K562 (cell line): Measurements from ENCODE around the gene RREB1. TPM values are rescaled to one million over a fixed set of nuclear protein-coding genes. Genes with fewer than 3 reads are reported as not detected.
A peak's percentile ranks its signal among the peaks of the same experiment; 100 is the strongest.

Experiments
- BRD4 ChIP-seq: fragments of 200-600 bp; sonication (generic); IDR thresholded peaks from 2 replicates; pipeline ENCODE4 v1.6.1; 2017; ENCODE audit warnings: inconsistent platforms
- ELF4 ChIP-seq: fragments of 450-650 bp; formaldehyde crosslinking; IDR thresholded peaks from 2 replicates; pipeline ENCODE4 v1.4.0; 2022; ENCODE audit warnings: missing genetic modification characterization
- FOXK2 ChIP-seq, 2 experiments: fragments of 450-650 bp; IDR thresholded peaks in 1 of 2; conservative IDR thresholded peaks in 1 of 2; 2 replicates each; pipeline ENCODE4 v1.6.1; 2016; ENCODE audit warnings: low read depth in 2 of 2, mild to moderate bottlenecking in 1 of 2
- NFE2 ChIP-seq: IDR thresholded peaks from 2 replicates; pipeline ENCODE4 v1.6.1; 2014; ENCODE audit warnings: antibody characterized with exemption, low read depth
- RBM39 ChIP-seq: fragments of 200-400 bp; formaldehyde crosslinking; optimal IDR thresholded peaks from 2 replicates; pipeline ENCODE3; 2018; ENCODE audit warnings: low read depth, low read length
- RNF2 ChIP-seq: sonication (generic); IDR thresholded peaks from 2 replicates; pipeline ENCODE4 v1.6.1; 2016
- SAFB ChIP-seq: fragments of 200-400 bp; formaldehyde crosslinking; IDR thresholded peaks from 2 replicates; pipeline ENCODE4 v1.6.1; 2017; ENCODE audit warnings: low read depth, low read length, borderline replicate concordance
- polyA plus RNA-seq, 8 experiments: library from polyadenylated mRNA; depleted of rRNA in 4 of 8; stranded (reverse) in 5 of 8; unstranded in 3 of 8; fragments of >200 nt; fragmentation: Nextera tagmentation in 2 of 8; fragmentation: Illumina TruSeq in 1 of 8; extraction: Ambion mirVana in 2 of 8; extraction: Trizol in 1 of 8; gene quantifications; 2 replicates each; pipeline versions ENCODE4 v1.2.1 to v1.2.3, GENCODE V29; 2011 to 2014; ENCODE audit warnings: inconsistent platforms in 1 of 8, missing spikeins in 1 of 8
- total RNA-seq, 7 experiments: library from RNA; depleted of rRNA in 6 of 7; stranded (reverse); fragments of >200 nt in 6 of 7; fragmentation: Illumina TruSeq in 2 of 7; extraction: Trizol in 2 of 7; gene quantifications; 2 replicates each; pipeline versions ENCODE4 v1.2.1 to v1.2.3, GENCODE V29; 2011 to 2021; ENCODE audit warnings: low replicate concordance in 1 of 7
- TF ChIP-seq, protein P1 (sequence below), 2 experiments: fragments of 450-650 bp in 1 of 2; sonication (generic) in 1 of 2; formaldehyde crosslinking in 1 of 2; IDR thresholded peaks; 2 replicates each; pipeline versions ENCODE4 v1.7.1 to v1.9.0; 2016 to 2022; ENCODE audit warnings: inconsistent platforms in 1 of 2, mild to moderate bottlenecking in 1 of 2, missing genetic modification reagents in 1 of 2
- TF ChIP-seq, protein P2 (sequence below): fragments of 200-800 bp; sonication (Bioruptor generic); IDR thresholded peaks from 2 replicates; pipeline ENCODE4 v1.6.1; 2016; ENCODE audit warnings: missing genetic modification characterization, missing compliant biosample characterization
- TF ChIP-seq, protein P3 (sequence below): fragments of 250-450 bp; sonication (Bioruptor Pico); IDR thresholded peaks from 2 replicates; pipeline ENCODE4 v1.8.0; 2021; ENCODE audit warnings: moderate library complexity, mild to moderate bottlenecking, inconsistent platforms

Gene RREB1
- total and polyA plus RNA-seq, 9 of the 15 experiments (the other 6 are each of a cell fraction or from before 2014, with no cell fraction given), result 3.3 to 64.2 (median 19.3) TPM

DNA sequence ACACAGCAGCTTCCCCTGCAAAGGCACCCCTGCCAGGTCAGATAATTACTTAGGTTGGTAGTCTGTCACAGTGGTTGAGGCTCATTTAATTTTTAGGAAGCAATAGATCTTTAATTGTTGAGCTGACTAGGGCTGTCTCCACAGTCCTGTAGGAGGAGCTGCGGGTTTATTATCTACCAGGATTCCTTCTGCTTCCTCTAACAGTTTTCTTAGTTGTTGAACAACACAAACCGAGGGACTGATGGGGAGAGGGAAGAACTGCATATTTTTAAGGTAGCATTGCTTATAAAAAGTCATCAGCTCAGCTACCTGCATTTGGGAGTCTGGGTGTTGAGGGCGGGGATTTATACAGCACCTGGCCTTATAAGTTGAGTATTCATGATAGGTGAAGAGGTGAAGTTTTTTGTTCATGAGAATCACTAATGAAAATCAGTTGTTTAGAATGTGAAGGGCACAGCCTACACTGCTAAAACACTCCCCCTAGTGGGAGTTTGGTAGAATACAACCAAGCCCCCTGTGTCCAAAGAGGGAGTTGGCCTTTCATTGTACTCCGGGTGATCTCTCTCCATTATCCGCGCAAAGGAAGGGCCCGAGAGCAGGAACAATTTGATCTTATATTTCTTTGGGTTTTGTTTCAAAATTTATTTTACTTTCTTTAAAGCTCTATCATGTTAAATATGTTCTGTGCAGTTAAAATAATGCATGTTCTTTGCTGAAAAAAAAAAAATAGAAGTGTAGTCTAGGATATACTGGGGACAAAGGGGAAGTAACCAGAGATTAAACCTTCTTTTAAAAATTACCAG lies 135.6 kb downstream of the RREB1 start (continued):
- TF ChIP-seq, protein P1, sequence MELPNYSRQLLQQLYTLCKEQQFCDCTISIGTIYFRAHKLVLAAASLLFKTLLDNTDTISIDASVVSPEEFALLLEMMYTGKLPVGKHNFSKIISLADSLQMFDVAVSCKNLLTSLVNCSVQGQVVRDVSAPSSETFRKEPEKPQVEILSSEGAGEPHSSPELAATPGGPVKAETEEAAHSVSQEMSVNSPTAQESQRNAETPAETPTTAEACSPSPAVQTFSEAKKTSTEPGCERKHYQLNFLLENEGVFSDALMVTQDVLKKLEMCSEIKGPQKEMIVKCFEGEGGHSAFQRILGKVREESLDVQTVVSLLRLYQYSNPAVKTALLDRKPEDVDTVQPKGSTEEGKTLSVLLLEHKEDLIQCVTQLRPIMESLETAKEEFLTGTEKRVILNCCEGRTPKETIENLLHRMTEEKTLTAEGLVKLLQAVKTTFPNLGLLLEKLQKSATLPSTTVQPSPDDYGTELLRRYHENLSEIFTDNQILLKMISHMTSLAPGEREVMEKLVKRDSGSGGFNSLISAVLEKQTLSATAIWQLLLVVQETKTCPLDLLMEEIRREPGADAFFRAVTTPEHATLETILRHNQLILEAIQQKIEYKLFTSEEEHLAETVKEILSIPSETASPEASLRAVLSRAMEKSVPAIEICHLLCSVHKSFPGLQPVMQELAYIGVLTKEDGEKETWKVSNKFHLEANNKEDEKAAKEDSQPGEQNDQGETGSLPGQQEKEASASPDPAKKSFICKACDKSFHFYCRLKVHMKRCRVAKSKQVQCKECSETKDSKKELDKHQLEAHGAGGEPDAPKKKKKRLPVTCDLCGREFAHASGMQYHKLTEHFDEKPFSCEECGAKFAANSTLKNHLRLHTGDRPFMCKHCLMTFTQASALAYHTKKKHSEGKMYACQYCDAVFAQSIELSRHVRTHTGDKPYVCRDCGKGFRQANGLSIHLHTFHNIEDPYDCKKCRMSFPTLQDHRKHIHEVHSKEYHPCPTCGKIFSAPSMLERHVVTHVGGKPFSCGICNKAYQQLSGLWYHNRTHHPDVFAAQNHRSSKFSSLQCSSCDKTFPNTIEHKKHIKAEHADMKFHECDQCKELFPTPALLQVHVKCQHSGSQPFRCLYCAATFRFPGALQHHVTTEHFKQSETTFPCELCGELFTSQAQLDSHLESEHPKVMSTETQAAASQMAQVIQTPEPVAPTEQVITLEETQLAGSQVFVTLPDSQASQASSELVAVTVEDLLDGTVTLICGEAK (IDR thresholded peaks at IDR 0.05), result 0 out of 2 replicates have a peak, but pooled peaks have one; percentile 26
- TF ChIP-seq, protein P1 (CRISPR knock-in tag; IDR thresholded peaks at IDR 0.05), result no peak
- TF ChIP-seq ELF4 (CRISPR knock-in tag), result no peak
- TF ChIP-seq, protein P2, sequence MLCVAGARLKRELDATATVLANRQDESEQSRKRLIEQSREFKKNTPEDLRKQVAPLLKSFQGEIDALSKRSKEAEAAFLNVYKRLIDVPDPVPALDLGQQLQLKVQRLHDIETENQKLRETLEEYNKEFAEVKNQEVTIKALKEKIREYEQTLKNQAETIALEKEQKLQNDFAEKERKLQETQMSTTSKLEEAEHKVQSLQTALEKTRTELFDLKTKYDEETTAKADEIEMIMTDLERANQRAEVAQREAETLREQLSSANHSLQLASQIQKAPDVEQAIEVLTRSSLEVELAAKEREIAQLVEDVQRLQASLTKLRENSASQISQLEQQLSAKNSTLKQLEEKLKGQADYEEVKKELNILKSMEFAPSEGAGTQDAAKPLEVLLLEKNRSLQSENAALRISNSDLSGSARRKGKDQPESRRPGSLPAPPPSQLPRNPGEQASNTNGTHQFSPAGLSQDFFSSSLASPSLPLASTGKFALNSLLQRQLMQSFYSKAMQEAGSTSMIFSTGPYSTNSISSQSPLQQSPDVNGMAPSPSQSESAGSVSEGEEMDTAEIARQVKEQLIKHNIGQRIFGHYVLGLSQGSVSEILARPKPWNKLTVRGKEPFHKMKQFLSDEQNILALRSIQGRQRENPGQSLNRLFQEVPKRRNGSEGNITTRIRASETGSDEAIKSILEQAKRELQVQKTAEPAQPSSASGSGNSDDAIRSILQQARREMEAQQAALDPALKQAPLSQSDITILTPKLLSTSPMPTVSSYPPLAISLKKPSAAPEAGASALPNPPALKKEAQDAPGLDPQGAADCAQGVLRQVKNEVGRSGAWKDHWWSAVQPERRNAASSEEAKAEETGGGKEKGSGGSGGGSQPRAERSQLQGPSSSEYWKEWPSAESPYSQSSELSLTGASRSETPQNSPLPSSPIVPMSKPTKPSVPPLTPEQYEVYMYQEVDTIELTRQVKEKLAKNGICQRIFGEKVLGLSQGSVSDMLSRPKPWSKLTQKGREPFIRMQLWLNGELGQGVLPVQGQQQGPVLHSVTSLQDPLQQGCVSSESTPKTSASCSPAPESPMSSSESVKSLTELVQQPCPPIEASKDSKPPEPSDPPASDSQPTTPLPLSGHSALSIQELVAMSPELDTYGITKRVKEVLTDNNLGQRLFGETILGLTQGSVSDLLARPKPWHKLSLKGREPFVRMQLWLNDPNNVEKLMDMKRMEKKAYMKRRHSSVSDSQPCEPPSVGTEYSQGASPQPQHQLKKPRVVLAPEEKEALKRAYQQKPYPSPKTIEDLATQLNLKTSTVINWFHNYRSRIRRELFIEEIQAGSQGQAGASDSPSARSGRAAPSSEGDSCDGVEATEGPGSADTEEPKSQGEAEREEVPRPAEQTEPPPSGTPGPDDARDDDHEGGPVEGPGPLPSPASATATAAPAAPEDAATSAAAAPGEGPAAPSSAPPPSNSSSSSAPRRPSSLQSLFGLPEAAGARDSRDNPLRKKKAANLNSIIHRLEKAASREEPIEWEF (CRISPR knock-in tag), result no peak
- no peak for TF ChIP-seq NFE2
- TF ChIP-seq SAFB, result no peak
- TF ChIP-seq, protein P3, sequence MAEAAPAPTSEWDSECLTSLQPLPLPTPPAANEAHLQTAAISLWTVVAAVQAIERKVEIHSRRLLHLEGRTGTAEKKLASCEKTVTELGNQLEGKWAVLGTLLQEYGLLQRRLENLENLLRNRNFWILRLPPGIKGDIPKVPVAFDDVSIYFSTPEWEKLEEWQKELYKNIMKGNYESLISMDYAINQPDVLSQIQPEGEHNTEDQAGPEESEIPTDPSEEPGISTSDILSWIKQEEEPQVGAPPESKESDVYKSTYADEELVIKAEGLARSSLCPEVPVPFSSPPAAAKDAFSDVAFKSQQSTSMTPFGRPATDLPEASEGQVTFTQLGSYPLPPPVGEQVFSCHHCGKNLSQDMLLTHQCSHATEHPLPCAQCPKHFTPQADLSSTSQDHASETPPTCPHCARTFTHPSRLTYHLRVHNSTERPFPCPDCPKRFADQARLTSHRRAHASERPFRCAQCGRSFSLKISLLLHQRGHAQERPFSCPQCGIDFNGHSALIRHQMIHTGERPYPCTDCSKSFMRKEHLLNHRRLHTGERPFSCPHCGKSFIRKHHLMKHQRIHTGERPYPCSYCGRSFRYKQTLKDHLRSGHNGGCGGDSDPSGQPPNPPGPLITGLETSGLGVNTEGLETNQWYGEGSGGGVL (CRISPR knock-in tag), result no peak
- peak; percentile 22 to 50; a peak in 1 of 4 replicates for TF ChIP-seq FOXK2 (conservative IDR thresholded peaks at IDR 0.05 in 1 of 2, IDR thresholded peaks at IDR 0.05 in 1 of 2; ENCODE audit: low read depth in 2 of 2)
- TF ChIP-seq RBM39, result no peak
- TF ChIP-seq BRD4, result no peak
- no peak for TF ChIP-seq RNF2
